Endothelial cell of umbilical vein (primary cell): ENCODE measurements around the gene ZMYND11. TPM values are rescaled to one million over a fixed set of nuclear protein-coding genes. Genes with fewer than 3 reads are reported as not detected.
A peak's percentile ranks its signal among the peaks of the same experiment; 100 is the strongest.
"Not testable (repeated sequence)": the region's sequence is repeated elsewhere in the genome, so short reads cannot be mapped to it uniquely, and the experiment has no call there.

Experiments used
- BruUV-seq: library from RNA; stranded (reverse); fragments of 400-500 nt; replicated peaks from 2 replicates; lab custom pipeline; 2021; lab: Mats Ljungman, UMichigan
- CTCF ChIA-PET: fragments of 300-600, 350-600 bp; sonication (Branson Sonifier 250); formaldehyde crosslinking; loops from one replicate; lab custom pipeline; 2021; ENCODE audit warnings: antibody characterized with exemption, inconsistent platforms; lab: Charles Lee
- POLR2A ChIA-PET: fragments of 300-600, 350-600 bp; sonication (Branson Sonifier 250); formaldehyde crosslinking; loops from one replicate; lab custom pipeline; 2021; ENCODE audit warnings: antibody characterized with exemption, inconsistent platforms; lab: Charles Lee
- DNase-seq: peaks from one replicate; pipeline ENCODE4 v3.0.0-alpha.2; 2011; ENCODE audit warnings: low read depth, low spot score
- FAIRE-seq: peaks from 2 replicates; lab custom pipeline; 2011; peaks lifted over from hg19 to GRCh38; lab: Jason Lieb, UNC
- H2AFZ ChIP-seq: 2 replicates; pipeline ENCODE4 v1.6.0; 2012; ENCODE audit warnings: low read depth, low read length, control low read depth, inconsistent platforms
- H3K27ac ChIP-seq: 2 replicates; pipeline ENCODE4 v1.5.1; 2011; ENCODE audit warnings: low read depth, mild to moderate bottlenecking, control low read depth, low read length, moderate library complexity; ENCODE audit not compliant: insufficient read depth
- H3K27me3 ChIP-seq, 2 experiments: 2 replicates each; pipeline versions ENCODE4 v1.6.0 to v1.6.1; 2011; ENCODE audit warnings: low read length in 2 of 2, mixed read lengths in 1 of 2; ENCODE audit not compliant: control insufficient read depth in 2 of 2, insufficient read depth in 2 of 2
- H3K36me3 ChIP-seq, 2 experiments: 2 replicates in 1 of 2; 3 replicates in 1 of 2; pipeline ENCODE4 v1.5.1; 2011; ENCODE audit warnings: low read length in 2 of 2, mild to moderate bottlenecking in 1 of 2, moderate library complexity in 1 of 2; ENCODE audit not compliant: control insufficient read depth in 2 of 2, insufficient read depth in 2 of 2; ENCODE audit errors: extremely low read depth in 1 of 2
- H3K4me1 ChIP-seq: 3 replicates; pipeline ENCODE4 v1.5.1; 2011; ENCODE audit warnings: mild to moderate bottlenecking, low read length; ENCODE audit not compliant: control insufficient read depth, insufficient read depth; ENCODE audit errors: extremely low read depth
- H3K4me2 ChIP-seq: 2 replicates; pipeline ENCODE4 v1.6.1; 2011; ENCODE audit warnings: low read length, control low read depth, mixed read lengths; ENCODE audit not compliant: insufficient read depth
- H3K4me3 ChIP-seq, 3 experiments: fragments of 200-600 bp in 1 of 3; sonication (generic), shearing (Covaris generic) in 1 of 3; replicated peaks in 1 of 3; 2 replicates each; pipeline ENCODE4 v1.5.1; 2011 to 2016; ENCODE audit warnings: control low read depth in 3 of 3, low read length in 3 of 3, mild to moderate bottlenecking in 2 of 3, inconsistent platforms in 1 of 3, low read depth in 1 of 3, moderate library complexity in 1 of 3; ENCODE audit not compliant: insufficient read depth in 1 of 3
- H3K79me2 ChIP-seq: 2 replicates; pipeline ENCODE4 v1.6.0; 2012; ENCODE audit warnings: low read length, inconsistent platforms; ENCODE audit not compliant: control insufficient read depth, insufficient read depth
- H3K9ac ChIP-seq: replicated peaks from 2 replicates; pipeline ENCODE3; 2011; ENCODE audit warnings: low read length, control low read depth; ENCODE audit not compliant: insufficient read depth; ENCODE audit errors: extremely low read depth
- H3K9me1 ChIP-seq: replicated peaks from 3 replicates; pipeline ENCODE4 v1.6.0; 2011; ENCODE audit warnings: mild to moderate bottlenecking, low read length; ENCODE audit not compliant: control insufficient read depth, insufficient read depth; ENCODE audit errors: extremely low read depth
- H3K9me3 ChIP-seq: replicated peaks from 2 replicates; pipeline ENCODE4 v1.5.1; 2012; ENCODE audit warnings: low read length, inconsistent platforms; ENCODE audit not compliant: control insufficient read depth, insufficient read depth
- H4K20me1 ChIP-seq: replicated peaks from 2 replicates; pipeline ENCODE3; 2011; ENCODE audit warnings: mild to moderate bottlenecking, low read length; ENCODE audit not compliant: control insufficient read depth, insufficient read depth; ENCODE audit errors: extremely low read depth
- EZH2 ChIP-seq: IDR thresholded peaks from 2 replicates; pipeline ENCODE4 v1.6.1; 2012; ENCODE audit warnings: borderline replicate concordance, low read depth, mild to moderate bottlenecking, moderate library complexity, low read length, inconsistent platforms; ENCODE audit not compliant: severe bottlenecking
- FOS ChIP-seq: IDR thresholded peaks from 2 replicates; pipeline ENCODE4 v1.6.1; 2011; ENCODE audit warnings: mild to moderate bottlenecking, low read length, moderate library complexity, borderline replicate concordance; ENCODE audit not compliant: insufficient read depth
- GATA2 ChIP-seq: IDR thresholded peaks from 2 replicates; pipeline ENCODE4 v1.7.0; 2011; ENCODE audit warnings: low read depth, mild to moderate bottlenecking, moderate library complexity, mixed read lengths, low read length; ENCODE audit not compliant: insufficient read length, insufficient read depth
- JUN ChIP-seq: IDR thresholded peaks from 2 replicates; pipeline ENCODE4 v1.6.1; 2011; ENCODE audit warnings: borderline replicate concordance, low read depth; ENCODE audit not compliant: insufficient read length, insufficient read depth
- dilution Hi-C: fragments of 300-500 bp; cut with MboI; formaldehyde crosslinking; loops from one replicate; pipeline ENCODE4 v1.15.0; 2019; ENCODE audit warnings: low sequenced_read_pairs; ENCODE audit not compliant: extremely low pct_ligation_motif_present
- intact Hi-C: fragments of 100-400 bp; cut with micrococcal nuclease; formaldehyde crosslinking; loops from one replicate; pipeline ENCODE4 v1.10.0; 2022
- polyA plus RNA-seq, 4 experiments: library from polyadenylated mRNA; depleted of rRNA in 3 of 4; stranded (reverse) in 3 of 4; unstranded in 1 of 4; fragments of >200 nt; gene quantifications; 2 replicates each; pipeline versions ENCODE4 v1.2.1 to v1.2.3, GENCODE V29; 2011 to 2012; ENCODE audit warnings: missing spikeins in 1 of 4
- total RNA-seq: library from RNA; stranded (reverse); gene quantifications from 2 replicates; pipeline ENCODE4 v1.2.3, GENCODE V29; 2021

The ZMYND11 gene
- total and polyA plus RNA-seq, 2 donors (not counting 3 experiments of a cell fraction or from before 2014, with no cell fraction given): 17.0 to 56.0 TPM

DNA sequence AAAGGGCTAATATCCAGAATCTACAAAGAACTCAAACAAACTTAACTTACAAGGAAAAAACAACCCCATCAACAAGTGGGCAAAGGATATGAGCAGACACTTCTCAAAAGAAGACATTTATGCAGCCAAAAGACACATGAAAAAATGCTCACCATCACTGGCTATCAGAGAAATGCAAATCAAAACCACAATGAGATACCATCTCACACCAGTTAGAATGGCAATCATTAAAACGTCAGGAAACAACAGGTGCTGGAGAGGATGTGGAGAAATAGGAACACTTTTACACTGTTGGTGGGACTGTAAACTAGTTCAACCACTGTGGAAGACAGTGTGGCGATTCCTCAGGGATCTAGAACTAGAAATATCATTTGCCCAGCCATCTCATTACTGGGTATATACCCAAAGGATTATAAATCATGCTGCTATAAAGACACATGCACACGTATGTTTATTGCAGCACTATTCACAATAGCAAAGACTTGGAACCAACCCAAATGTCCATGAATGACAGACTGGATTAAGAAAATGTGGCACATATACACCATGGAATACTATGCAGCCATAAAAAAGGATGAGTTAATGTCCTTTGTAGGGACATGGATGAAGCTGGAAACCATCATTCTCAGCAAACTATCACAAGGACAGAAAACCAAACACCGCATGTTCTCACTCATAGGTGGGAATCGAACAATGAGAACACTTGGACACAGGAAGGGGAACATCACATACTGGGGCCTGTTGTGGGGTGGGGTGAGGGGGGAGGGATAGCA is 130.7 kb downstream of the ZMYND11 start:
- H3K9me1 ChIP-seq, H3K4me1 ChIP-seq, H3K36me3 ChIP-seq, FAIRE-seq, DNase-seq, H3K9ac ChIP-seq, H3K79me2 ChIP-seq, H3K4me3 ChIP-seq, H4K20me1 ChIP-seq, H3K27me3 ChIP-seq, H3K9me3 ChIP-seq, BruUV-seq, dilution Hi-C loops, H3K27ac ChIP-seq, H3K4me2 ChIP-seq, CTCF ChIA-PET, H2AFZ ChIP-seq: not testable (repeated sequence)
- POLR2A ChIA-PET: interaction anchor here (0.5 kb wide), 1 partner anchor 42 kb away, joined by 3 read pairs; no protein-coding TSS in a partner anchor
- intact Hi-C loops: loop anchor here (10.0 kb wide), 1 partner anchor 189 kb away; no protein-coding TSS in a partner anchor

DNA sequence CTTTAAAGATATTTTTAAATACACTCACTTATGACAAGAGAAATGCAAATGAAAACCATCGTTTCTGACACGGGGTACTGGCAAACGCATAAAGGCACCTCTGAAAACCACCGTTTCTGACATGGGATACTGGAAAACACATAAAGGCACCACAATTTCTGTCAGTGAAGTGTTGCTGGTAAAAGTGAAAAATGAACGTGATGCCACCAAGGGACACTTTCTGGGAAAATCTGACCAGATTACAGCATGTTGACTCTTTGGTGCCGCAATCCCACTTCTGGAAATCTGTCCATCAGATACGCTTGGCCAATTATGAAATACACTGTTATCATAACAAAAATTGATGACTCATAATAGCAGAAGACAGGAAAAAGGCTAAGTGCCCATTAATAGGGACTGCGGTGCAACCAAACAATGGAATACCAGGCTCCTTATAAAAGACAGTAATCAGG is 131.7 kb downstream of the ZMYND11 start:
- Histone ChIP-seq H4K20me1 (no peaks in the 10 kb centered on the region), H3K27ac (no peak overlapping the region), H3K27me3 (no peaks in the 10 kb centered on the region), H3K9me1 (no peaks in the 10 kb centered on the region), H3K79me2 (no peaks in the 10 kb centered on the region), H3K4me3 (no peak overlapping the region), H3K4me1 (peaks cover 10% of the 10 kb centered on the region), H3K9ac (no peak overlapping the region), H2AFZ (no peak overlapping the region), H3K36me3 (no peaks in the 10 kb centered on the region), H3K9me3 (no peaks in the 10 kb centered on the region), H3K4me2 (peak overlapping the region; percentile 66)
- FAIRE-seq (peak; percentile 76), DNase-seq (peak; percentile 73)
- peak; percentile 83 for TF ChIP-seq JUN
- no peak for TF ChIP-seq EZH2
- peak; percentile 74 for TF ChIP-seq GATA2
- TF ChIP-seq FOS: peak; percentile 65
- ChIA-PET POLR2A (no interaction called here), CTCF (interaction anchor here (1.1 kb wide), 1 partner anchor 9 kb away, joined by 3 read pairs; no protein-coding TSS in a partner anchor)
- no TSS peak for BruUV-seq
- intact Hi-C loops (loop anchor here (10.0 kb wide), 1 partner anchor 188 kb away; no protein-coding TSS in a partner anchor), dilution Hi-C loops (no loop called here)
